ENCODE measurements around the gene SLC9A3. TPM values are rescaled to one million over a fixed set of nuclear protein-coding genes. Genes with fewer than 3 reads are reported as not detected.

The SLC9A3 gene
- total RNA-seq (1 to 10 TPM; 2.4 to 2.6 TPM), polyA plus RNA-seq (2.5 TPM)

DNA sequence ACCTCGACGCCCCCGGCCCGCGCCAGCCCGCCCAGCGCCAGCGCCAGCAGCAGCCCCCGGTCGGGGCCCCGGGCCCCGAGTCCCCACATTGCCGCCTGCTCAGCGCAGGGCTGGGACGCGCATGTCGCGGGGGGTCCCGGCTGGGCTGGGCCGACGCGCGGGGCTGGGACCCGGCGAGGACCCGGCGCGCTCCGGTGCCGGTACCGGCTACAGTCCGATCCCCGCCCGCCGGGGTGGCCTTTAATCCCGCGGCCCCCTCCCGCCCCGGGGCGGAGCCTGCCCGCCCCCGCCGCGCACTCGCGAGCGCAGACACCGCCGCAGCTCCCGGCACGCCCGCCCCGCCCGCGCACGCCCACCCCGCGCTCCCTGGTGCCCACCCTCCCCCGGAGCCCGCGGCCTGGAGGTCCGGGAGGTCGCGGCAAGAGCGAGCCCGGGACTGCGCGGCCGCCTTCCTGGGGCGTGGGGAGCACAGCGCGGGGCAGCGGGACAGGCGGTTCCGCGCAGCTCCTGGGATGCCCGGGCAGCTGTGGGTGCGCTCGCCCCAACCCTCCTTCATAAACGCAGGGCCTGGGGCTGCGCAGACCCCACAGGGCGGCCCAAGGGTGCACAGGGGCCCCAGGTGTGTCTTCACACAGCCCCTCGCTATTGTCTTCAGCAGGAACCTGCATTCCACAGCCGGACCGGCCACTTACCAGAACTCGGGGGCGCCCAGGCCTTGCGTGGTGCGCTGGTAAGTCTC, at the start of gene SLC9A3:
SLC9A3 (minus strand) TSS at position 216 of the 739 bp plus-strand sequence.
- Histone ChIP-seq H3K9me3 (ENCODE audit: low read length) (no peaks in the 10 kb centered on the region), H3K36me3 (ENCODE audit: insufficient read depth, low read length) (no peaks in the 10 kb centered on the region), H3K4me3 (ENCODE audit: low read length) (no peak within 1 kb of the TSS), H3K27ac (ENCODE audit: low read depth, low read length) (no peak within 1 kb of the TSS), H3K4me1 (ENCODE audit: insufficient read depth, low read length) (peaks cover 8% of the 10 kb centered on the region), H3K27me3 (ENCODE audit: insufficient read depth, low read length, poor library complexity, severe bottlenecking) (peaks cover 28% of the 10 kb centered on the region)
- DNase-seq = no peak
- CTCF ChIA-PET = no interaction called here
- Mint-ChIP-seq H3K4me3 (peak within 1 kb of the TSS in 4 of 7 donors; percentile 41 to 84 (median 58)), H3K4me1 (peaks cover 20 to 41% (median 25%) of the 10 kb centered on the region in 3 donors), H3K27me3 (peaks cover 32 to 60% of the 10 kb centered on the region in 2 donors), H3K9me3 (no peaks in the 10 kb centered on the region), H3K36me3 (no peaks in the 10 kb centered on the region), H3K27ac (no peak within 1 kb of the TSS)
- POLR2A ChIA-PET = no interaction called here

DNA sequence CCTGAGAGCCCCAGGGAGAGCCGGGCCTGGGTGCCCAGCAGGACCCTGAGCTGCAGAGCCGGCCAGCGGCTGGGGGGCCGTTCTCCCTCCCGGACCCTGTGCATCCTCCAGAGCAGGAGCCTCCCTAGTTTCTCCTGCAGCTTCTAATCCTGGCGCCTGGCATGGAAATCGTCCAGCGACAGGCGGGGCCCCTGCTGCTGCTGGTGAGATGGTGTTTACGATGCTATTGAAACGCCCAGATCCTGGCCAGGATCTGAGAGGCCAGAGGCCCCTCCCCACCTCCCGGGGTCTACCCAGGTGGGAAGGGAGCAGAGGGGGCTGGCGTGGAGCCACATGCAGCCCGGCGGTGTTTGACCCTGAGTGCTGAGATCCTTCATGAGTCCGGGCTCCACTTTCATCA, 49.7 kb upstream of the SLC9A3 start:
- no peak overlapping the region for H3K4me3 ChIP-seq (ENCODE audit: low read length)
- CTCF ChIA-PET = no interaction called here
- no peaks in the 10 kb centered on the region for H3K36me3 ChIP-seq (ENCODE audit: insufficient read depth, low read length)
- peaks cover 31 to 39% of the 10 kb centered on the region in 2 donors for H3K27me3 Mint-ChIP-seq
- H3K27ac Mint-ChIP-seq = no peak overlapping the region
- peaks cover 5% of the 10 kb centered on the region for H3K9me3 ChIP-seq (ENCODE audit: low read length)
- H3K9me3 Mint-ChIP-seq = peaks cover 12 to 34% (median 23%) of the 10 kb centered on the region in 5 donors
- peaks cover 0 to 9% (median 1%) of the 10 kb centered on the region in 3 donors for H3K36me3 Mint-ChIP-seq
- H3K27me3 ChIP-seq (ENCODE audit: insufficient read depth, low read length, poor library complexity, severe bottlenecking) = peaks cover 4% of the 10 kb centered on the region
- no peaks in the 10 kb centered on the region for H3K4me1 Mint-ChIP-seq
- DNase-seq = no peak
- H3K4me3 Mint-ChIP-seq = no peak overlapping the region
- POLR2A ChIA-PET = no interaction called here
- no peaks in the 10 kb centered on the region for H3K4me1 ChIP-seq (ENCODE audit: insufficient read depth, low read length)
- H3K27ac ChIP-seq (ENCODE audit: low read depth, low read length) = no peak overlapping the region

DNA sequence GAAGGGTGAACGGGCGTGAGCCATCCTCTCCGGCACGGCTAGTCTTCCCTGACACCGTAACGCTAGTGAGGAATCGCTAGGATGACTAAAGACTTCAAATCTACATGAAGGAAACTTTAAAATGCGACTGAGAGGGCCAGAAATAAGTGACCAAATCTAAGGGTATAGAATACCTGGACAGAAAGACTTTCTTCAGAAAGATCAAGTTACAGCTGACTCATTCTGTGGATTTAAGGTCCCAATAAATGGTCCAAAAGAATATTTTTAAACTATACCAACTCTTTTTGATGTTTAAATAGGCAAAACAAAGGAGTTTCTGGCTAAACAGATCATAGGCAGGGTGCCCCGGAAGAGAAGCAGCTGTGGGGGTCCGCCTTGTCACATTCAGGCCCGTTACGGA, 49.0 kb upstream of the SLC9A3 start:
- H3K4me1 Mint-ChIP-seq = no peaks in the 10 kb centered on the region
- POLR2A ChIA-PET = no interaction called here
- CTCF ChIA-PET = no interaction called here

GRCh38 chr5:572398-573019, 48.3 kb upstream of the SLC9A3 start:
- no peak overlapping the region for H3K4me3 Mint-ChIP-seq
- ChIA-PET CTCF (no interaction called here), POLR2A (no interaction called here)
- H3K27ac Mint-ChIP-seq = no peak overlapping the region
- H3K36me3 ChIP-seq (ENCODE audit: insufficient read depth, low read length) = no peaks in the 10 kb centered on the region
- DNase-seq = no peak
- H3K36me3 Mint-ChIP-seq = peaks cover 0 to 9% (median 0%) of the 10 kb centered on the region in 3 donors
- H3K9me3 ChIP-seq (ENCODE audit: low read length) = peaks cover 5% of the 10 kb centered on the region
- peaks cover 30 to 39% of the 10 kb centered on the region in 2 donors for H3K27me3 Mint-ChIP-seq
- H3K4me3 ChIP-seq (ENCODE audit: low read length) = no peak overlapping the region
- no peaks in the 10 kb centered on the region for H3K4me1 ChIP-seq (ENCODE audit: insufficient read depth, low read length)
- no peaks in the 10 kb centered on the region for H3K4me1 Mint-ChIP-seq
- H3K9me3 Mint-ChIP-seq = peaks cover 6 to 26% (median 23%) of the 10 kb centered on the region in 5 donors
- no peak overlapping the region for H3K27ac ChIP-seq (ENCODE audit: low read depth, low read length)
- H3K27me3 ChIP-seq (ENCODE audit: insufficient read depth, low read length, poor library complexity, severe bottlenecking) = peaks cover 4% of the 10 kb centered on the region

More for the DNA sequence above, 49.0 kb upstream of the SLC9A3 start:
- Histone ChIP-seq H3K27me3 (ENCODE audit: insufficient read depth, low read length, poor library complexity, severe bottlenecking) (peaks cover 4% of the 10 kb centered on the region), H3K9me3 (ENCODE audit: low read length) (peaks cover 5% of the 10 kb centered on the region), H3K36me3 (ENCODE audit: insufficient read depth, low read length) (no peaks in the 10 kb centered on the region), H3K4me1 (ENCODE audit: insufficient read depth, low read length) (no peaks in the 10 kb centered on the region), H3K27ac (ENCODE audit: low read depth, low read length) (no peak overlapping the region), H3K4me3 (ENCODE audit: low read length) (no peak overlapping the region)
- Mint-ChIP-seq H3K36me3 (peaks cover 0 to 9% (median 0%) of the 10 kb centered on the region in 3 donors), H3K27ac (no peak overlapping the region), H3K4me3 (no peak overlapping the region), H3K9me3 (peaks cover 12 to 30% (median 23%) of the 10 kb centered on the region in 5 donors), H3K27me3 (peaks cover 28 to 40% of the 10 kb centered on the region in 2 donors)
- no peak for DNase-seq

GRCh38 chr5:571791-572190, 47.5 kb upstream of the SLC9A3 start:
- Mint-ChIP-seq H3K27ac (no peak overlapping the region), H3K4me3 (no peak overlapping the region), H3K4me1 (no peaks in the 10 kb centered on the region), H3K9me3 (peaks cover 3 to 20% (median 16%) of the 10 kb centered on the region in 5 donors), H3K36me3 (peaks cover 0 to 9% (median 0%) of the 10 kb centered on the region in 3 donors), H3K27me3 (peaks cover 26 to 46% of the 10 kb centered on the region in 2 donors)
- POLR2A ChIA-PET = no interaction called here
- peaks cover 4% of the 10 kb centered on the region for H3K27me3 ChIP-seq (ENCODE audit: insufficient read depth, low read length, poor library complexity, severe bottlenecking)
- peaks cover 5% of the 10 kb centered on the region for H3K9me3 ChIP-seq (ENCODE audit: low read length)
- DNase-seq = no peak
- no peaks in the 10 kb centered on the region for H3K36me3 ChIP-seq (ENCODE audit: insufficient read depth, low read length)
- H3K4me3 ChIP-seq (ENCODE audit: low read length) = no peak overlapping the region
- CTCF ChIA-PET = no interaction called here
- H3K4me1 ChIP-seq (ENCODE audit: insufficient read depth, low read length) = no peaks in the 10 kb centered on the region
- H3K27ac ChIP-seq (ENCODE audit: low read depth, low read length) = no peak overlapping the region

GRCh38 chr5:570886-571285, 46.6 kb upstream of the SLC9A3 start:
- H3K36me3 ChIP-seq (ENCODE audit: insufficient read depth, low read length) = no peaks in the 10 kb centered on the region
- Mint-ChIP-seq H3K9me3 (peaks cover 0 to 12% (median 9%) of the 10 kb centered on the region in 5 donors), H3K27me3 (peaks cover 20 to 51% of the 10 kb centered on the region in 2 donors), H3K4me1 (no peaks in the 10 kb centered on the region), H3K36me3 (peaks cover 0 to 7% (median 0%) of the 10 kb centered on the region in 3 donors), H3K4me3 (peak overlapping the region in 1 of 7 donors; percentile 48), H3K27ac (no peak overlapping the region)
- ChIA-PET CTCF (no interaction called here), POLR2A (no interaction called here)
- H3K27me3 ChIP-seq (ENCODE audit: insufficient read depth, low read length, poor library complexity, severe bottlenecking) = peaks cover 4% of the 10 kb centered on the region
- H3K4me3 ChIP-seq (ENCODE audit: low read length) = no peak overlapping the region
- no peaks in the 10 kb centered on the region for H3K9me3 ChIP-seq (ENCODE audit: low read length)
- H3K27ac ChIP-seq (ENCODE audit: low read depth, low read length) = no peak overlapping the region
- no peak for DNase-seq
- H3K4me1 ChIP-seq (ENCODE audit: insufficient read depth, low read length) = no peaks in the 10 kb centered on the region

GRCh38 chr5:570446-570845, 46.2 kb upstream of the SLC9A3 start:
- Histone ChIP-seq H3K27ac (ENCODE audit: low read depth, low read length) (no peak overlapping the region), H3K4me1 (ENCODE audit: insufficient read depth, low read length) (no peaks in the 10 kb centered on the region), H3K27me3 (ENCODE audit: insufficient read depth, low read length, poor library complexity, severe bottlenecking) (peaks cover 4% of the 10 kb centered on the region), H3K9me3 (ENCODE audit: low read length) (no peaks in the 10 kb centered on the region), H3K36me3 (ENCODE audit: insufficient read depth, low read length) (no peaks in the 10 kb centered on the region), H3K4me3 (ENCODE audit: low read length) (no peak overlapping the region)
- Mint-ChIP-seq H3K4me1 (no peaks in the 10 kb centered on the region), H3K9me3 (peaks cover 0 to 8% (median 4%) of the 10 kb centered on the region in 5 donors), H3K27ac (no peak overlapping the region), H3K36me3 (peaks cover 0 to 3% (median 0%) of the 10 kb centered on the region in 3 donors), H3K4me3 (no peak overlapping the region), H3K27me3 (peaks cover 17 to 47% of the 10 kb centered on the region in 2 donors)
- DNase-seq = no peak
- ChIA-PET CTCF (no interaction called here), POLR2A (no interaction called here)

GRCh38 chr5:569868-570361, 45.7 kb upstream of the SLC9A3 start:
- CTCF ChIA-PET = no interaction called here
- Mint-ChIP-seq H3K4me3 (no peak overlapping the region), H3K27ac (no peak overlapping the region), H3K4me1 (no peaks in the 10 kb centered on the region), H3K27me3 (peaks cover 15 to 42% of the 10 kb centered on the region in 2 donors), H3K36me3 (no peaks in the 10 kb centered on the region), H3K9me3 (peaks cover 0 to 3% (median 0%) of the 10 kb centered on the region in 5 donors)
- Histone ChIP-seq H3K36me3 (ENCODE audit: insufficient read depth, low read length) (no peaks in the 10 kb centered on the region), H3K27ac (ENCODE audit: low read depth, low read length) (no peak overlapping the region), H3K4me3 (ENCODE audit: low read length) (no peak overlapping the region), H3K9me3 (ENCODE audit: low read length) (no peaks in the 10 kb centered on the region), H3K27me3 (ENCODE audit: insufficient read depth, low read length, poor library complexity, severe bottlenecking) (peaks cover 4% of the 10 kb centered on the region), H3K4me1 (ENCODE audit: insufficient read depth, low read length) (no peaks in the 10 kb centered on the region)
- POLR2A ChIA-PET = no interaction called here
- no peak for DNase-seq
